Liver (tissue), 3 donors: ENCODE measurements around the gene ATP10B.

Source experiments
- CTCF ChIP-seq: fragments of 150-350 bp; IDR thresholded peaks from 2 replicates; pipeline ENCODE4 v1.5.1; 2017; ENCODE audit warnings: improper control_type of control experiment, low read depth, low read length; ENCODE audit not compliant: missing input control
- GABPA ChIP-seq, 2 donors: IDR thresholded peaks in 1 of 2; conservative IDR thresholded peaks in 1 of 2; 2 replicates each; pipeline ENCODE4 v1.6.1; 2016; ENCODE audit warnings: antibody characterized with exemption in 2 of 2, mild to moderate bottlenecking in 1 of 2, moderate library complexity in 1 of 2
- MAX ChIP-seq: IDR thresholded peaks from 2 replicates; pipeline ENCODE4 v1.6.1; 2016; ENCODE audit warnings: antibody characterized with exemption
- REST ChIP-seq: IDR thresholded peaks from 2 replicates; pipeline ENCODE4 v1.6.1; 2016; ENCODE audit warnings: antibody characterized with exemption, mild to moderate bottlenecking
- SP1 ChIP-seq: IDR thresholded peaks from 2 replicates; pipeline ENCODE4 v1.6.1; 2018; ENCODE audit warnings: antibody characterized with exemption, mild to moderate bottlenecking
- YY1 ChIP-seq: IDR thresholded peaks from 2 replicates; pipeline ENCODE4 v1.6.1; 2016; ENCODE audit warnings: antibody characterized with exemption, mild to moderate bottlenecking
- ZBTB33 ChIP-seq: IDR thresholded peaks from 2 replicates; pipeline ENCODE4 v1.6.1; 2016; ENCODE audit warnings: antibody characterized with exemption
- donor health status: healthy.
- donor health status: healthy.

- TF ChIP-seq CTCF (no peak), YY1 (no peak), ZBTB33 (no peak), SP1 (no peak), GABPA (IDR thresholded peaks at IDR 0.05 in 1 of 2, conservative IDR thresholded peaks at IDR 0.05 in 1 of 2) (no peak), REST (no peak), MAX (no peak)
Observed at GRCh38 chr5:160694896-160695295, 157.1 kb downstream of the ATP10B start.
